Esophagus muscularis mucosa (tissue), 4 donors: Measurements from ENCODE around the gene FGFR2. TPM values are rescaled to one million over a fixed set of nuclear protein-coding genes. Genes with fewer than 3 reads are reported as not detected.
A peak's percentile ranks its signal among the peaks of the same experiment; 100 is the strongest.

Experiments
- DNase-seq: peaks from one replicate; pipeline ENCODE4 v3.0.0-alpha.2; 2017; ENCODE audit errors: extremely low spot score
- H3K27ac ChIP-seq, 4 donors: fragments of 200-600 bp; sonication (generic); replicated peaks in 1 of 4; 1 replicate in 3 of 4; 2 replicates in 1 of 4; pipeline ENCODE4 v1.5.1; 2016 to 2019; ENCODE audit warnings: mild to moderate bottlenecking in 1 of 4
- H3K27me3 ChIP-seq, 4 donors: fragments of 200-600 bp; sonication (generic); one replicate each; pipeline versions ENCODE4 v1.5.1 to v1.6.0; 2016 to 2019
- H3K36me3 ChIP-seq, 4 donors: fragments of 200-600 bp; sonication (generic); one replicate each; pipeline ENCODE4 v1.5.1; 2016 to 2019
- H3K4me1 ChIP-seq, 4 donors: fragments of 200-600 bp; sonication (generic); one replicate each; pipeline ENCODE4 v1.5.1; 2016 to 2019
- H3K4me3 ChIP-seq, 4 donors: fragments of 200-600 bp; sonication (generic); 1 replicate in 2 of 4; 2 replicates in 2 of 4; pipeline ENCODE4 v1.5.1; 2016 to 2019; ENCODE audit warnings: mild to moderate bottlenecking in 4 of 4, moderate library complexity in 1 of 4
- H3K9me3 ChIP-seq, 4 donors: fragments of 200-600 bp; sonication (generic); 1 replicate in 3 of 4; 2 replicates in 1 of 4; pipeline ENCODE4 v1.5.1; 2016 to 2019
- EP300 ChIP-seq: sonication (generic); formaldehyde crosslinking; IDR thresholded peaks from one replicate; pipeline ENCODE4 v1.6.1; 2017; ENCODE audit warnings: antibody characterized with exemption
- POLR2A ChIP-seq: fragments of 450-650 bp; IDR thresholded peaks from one replicate; pipeline ENCODE4 v1.6.1; 2017; ENCODE audit warnings: antibody characterized with exemption, moderate library complexity, mild to moderate bottlenecking, low read depth
- POLR2AphosphoS5 ChIP-seq, 2 donors: sonication (generic); formaldehyde crosslinking; IDR thresholded peaks; one replicate each; pipeline ENCODE4 v1.6.1; 2017; ENCODE audit warnings: antibody characterized with exemption in 2 of 2
- WGBS: methylation state at CpG from one replicate; pipeline ENCODE4 v1.1.5; 2018; 5-methylcytosine and 5-hydroxymethylcytosine counted together
- intact Hi-C: fragments of 100-400 bp; cut with DNase I; formaldehyde crosslinking; loops from one replicate; pipeline ENCODE4 v1.15.1; 2023
- total RNA-seq, 4 donors: library from RNA; depleted of rRNA; stranded (reverse); fragments of >200 nt; gene quantifications; one replicate each; pipeline versions ENCODE4 v1.1.0 to v1.2.1, GENCODE V29; 2016
- TF ChIP-seq, protein P1 (sequence below), 3 experiments: fragments of 200-600 bp in 2 of 3; fragments of 450-650 bp in 1 of 3; sonication (generic) in 2 of 3; IDR thresholded peaks; one replicate each; pipeline ENCODE4 v1.5.1; 2017 to 2019; ENCODE audit warnings: antibody characterized with exemption in 3 of 3, mild to moderate bottlenecking in 2 of 3, moderate library complexity in 1 of 3

The FGFR2 gene
- total RNA-seq, 4 donors from 2014 or later = 58.6 to 74.0 (median 60.5) TPM

DNA sequence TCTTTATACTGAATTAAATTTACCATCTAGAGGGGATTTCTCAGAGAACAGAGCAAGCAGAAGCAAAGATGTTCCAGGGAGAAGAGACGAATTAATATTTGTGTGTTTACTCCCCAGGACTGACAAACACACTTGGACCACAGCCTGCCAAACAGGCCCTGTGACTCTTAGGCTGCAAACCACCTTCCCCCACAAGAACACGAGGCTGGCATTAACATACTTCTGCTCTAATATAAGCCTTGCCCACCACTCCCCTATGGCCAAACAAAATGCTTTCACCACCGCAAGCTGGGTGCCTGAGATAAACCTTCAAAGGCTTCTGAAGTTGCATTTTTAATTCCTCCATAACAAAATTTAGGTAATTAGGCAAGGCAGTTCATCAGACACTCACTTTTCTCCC lies 88.4 kb downstream of the FGFR2 start:
- intact Hi-C loops = no loop called here
- H3K27me3 ChIP-seq = no peaks in the 10 kb centered on the region
- WGBS = 77% methylated on average over 3 of the region's 3 CpGs
- peak overlapping the region in 3 of 4 donors; percentile 13 to 42 (median 30) for H3K27ac ChIP-seq
- no peak for DNase-seq
- TF ChIP-seq POLR2AphosphoS5 (IDR thresholded peaks at IDR 0.05) (no peak), POLR2A (no peak), EP300 (no peak)
- TF ChIP-seq, protein P1, sequence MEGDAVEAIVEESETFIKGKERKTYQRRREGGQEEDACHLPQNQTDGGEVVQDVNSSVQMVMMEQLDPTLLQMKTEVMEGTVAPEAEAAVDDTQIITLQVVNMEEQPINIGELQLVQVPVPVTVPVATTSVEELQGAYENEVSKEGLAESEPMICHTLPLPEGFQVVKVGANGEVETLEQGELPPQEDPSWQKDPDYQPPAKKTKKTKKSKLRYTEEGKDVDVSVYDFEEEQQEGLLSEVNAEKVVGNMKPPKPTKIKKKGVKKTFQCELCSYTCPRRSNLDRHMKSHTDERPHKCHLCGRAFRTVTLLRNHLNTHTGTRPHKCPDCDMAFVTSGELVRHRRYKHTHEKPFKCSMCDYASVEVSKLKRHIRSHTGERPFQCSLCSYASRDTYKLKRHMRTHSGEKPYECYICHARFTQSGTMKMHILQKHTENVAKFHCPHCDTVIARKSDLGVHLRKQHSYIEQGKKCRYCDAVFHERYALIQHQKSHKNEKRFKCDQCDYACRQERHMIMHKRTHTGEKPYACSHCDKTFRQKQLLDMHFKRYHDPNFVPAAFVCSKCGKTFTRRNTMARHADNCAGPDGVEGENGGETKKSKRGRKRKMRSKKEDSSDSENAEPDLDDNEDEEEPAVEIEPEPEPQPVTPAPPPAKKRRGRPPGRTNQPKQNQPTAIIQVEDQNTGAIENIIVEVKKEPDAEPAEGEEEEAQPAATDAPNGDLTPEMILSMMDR (IDR thresholded peaks at IDR 0.05) = no peak
- H3K36me3 ChIP-seq = peaks cover 0 to 5% (median 0%) of the 10 kb centered on the region in 4 donors
- H3K4me1 ChIP-seq = peaks cover 0 to 13% (median 5%) of the 10 kb centered on the region in 4 donors
- H3K9me3 ChIP-seq = no peaks in the 10 kb centered on the region
- no peak overlapping the region for H3K4me3 ChIP-seq

DNA sequence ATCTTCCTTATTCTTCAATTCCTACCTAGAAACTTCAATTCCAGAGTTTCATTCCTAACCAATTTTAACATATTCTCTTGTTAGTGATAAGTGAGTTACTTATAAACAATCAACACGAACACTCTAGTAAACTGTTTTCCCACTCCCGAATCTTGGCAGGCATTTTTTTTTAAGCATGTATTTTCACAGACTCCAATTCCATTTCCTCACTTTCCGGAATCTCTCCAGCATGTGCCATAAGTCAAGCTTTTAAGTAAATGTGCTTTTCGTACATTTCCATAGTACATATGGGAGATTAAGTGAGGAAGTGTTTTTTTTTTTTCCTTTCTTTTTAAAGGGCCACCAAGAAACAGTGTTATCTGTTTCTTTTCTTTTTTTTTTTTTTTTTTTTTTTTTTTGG lies 89.1 kb downstream of the FGFR2 start:
- Histone ChIP-seq H3K4me1 (peaks cover 0 to 14% (median 5%) of the 10 kb centered on the region in 4 donors), H3K36me3 (peaks cover 0 to 4% (median 0%) of the 10 kb centered on the region in 4 donors), H3K27me3 (no peaks in the 10 kb centered on the region), H3K27ac (no peak overlapping the region), H3K4me3 (no peak overlapping the region), H3K9me3 (no peaks in the 10 kb centered on the region)
- intact Hi-C loops = no loop called here
- WGBS = 61% methylated on average over 4 of the region's 4 CpGs
- DNase-seq = no peak
- TF ChIP-seq POLR2AphosphoS5 (IDR thresholded peaks at IDR 0.05) = no peak
- TF ChIP-seq EP300 = no peak
- TF ChIP-seq, protein P1 (IDR thresholded peaks at IDR 0.05) = no peak
- no peak for TF ChIP-seq POLR2A

DNA sequence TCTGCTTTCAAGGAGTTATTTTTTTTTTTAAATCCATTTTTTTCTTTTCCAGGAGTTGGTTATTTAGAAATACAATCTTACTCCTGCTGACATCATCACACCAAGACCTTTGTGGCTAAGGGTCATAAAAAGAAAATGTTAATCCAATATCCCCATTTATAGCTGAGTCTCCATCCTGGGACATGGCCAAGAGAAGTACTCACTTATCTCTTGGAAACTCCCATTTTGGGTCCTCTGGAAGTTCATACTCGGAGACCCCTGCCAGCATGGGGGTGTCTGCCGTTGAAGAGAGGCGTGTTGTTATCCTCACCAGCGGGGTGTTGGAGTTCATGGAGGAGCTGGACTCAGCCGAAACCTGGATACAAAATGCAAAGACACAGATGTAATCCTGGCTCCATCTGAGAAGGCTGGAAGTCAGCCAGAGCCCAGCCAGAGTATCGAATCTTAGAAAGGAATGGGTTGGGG lies 94.6 kb downstream of the FGFR2 start:
- Histone ChIP-seq H3K27me3 (no peaks in the 10 kb centered on the region), H3K36me3 (peaks cover 0 to 12% (median 0%) of the 10 kb centered on the region in 4 donors), H3K4me3 (no peak overlapping the region), H3K9me3 (no peaks in the 10 kb centered on the region), H3K4me1 (peaks cover 0 to 26% (median 4%) of the 10 kb centered on the region in 4 donors), H3K27ac (no peak overlapping the region)
- DNase-seq = no peak
- 51% methylated on average over 6 of the region's 6 CpGs for WGBS
- TF ChIP-seq POLR2AphosphoS5 (IDR thresholded peaks at IDR 0.05) (no peak), EP300 (no peak), POLR2A (no peak)
- TF ChIP-seq, protein P1 (IDR thresholded peaks at IDR 0.05) = no peak
- intact Hi-C loops = no loop called here

DNA sequence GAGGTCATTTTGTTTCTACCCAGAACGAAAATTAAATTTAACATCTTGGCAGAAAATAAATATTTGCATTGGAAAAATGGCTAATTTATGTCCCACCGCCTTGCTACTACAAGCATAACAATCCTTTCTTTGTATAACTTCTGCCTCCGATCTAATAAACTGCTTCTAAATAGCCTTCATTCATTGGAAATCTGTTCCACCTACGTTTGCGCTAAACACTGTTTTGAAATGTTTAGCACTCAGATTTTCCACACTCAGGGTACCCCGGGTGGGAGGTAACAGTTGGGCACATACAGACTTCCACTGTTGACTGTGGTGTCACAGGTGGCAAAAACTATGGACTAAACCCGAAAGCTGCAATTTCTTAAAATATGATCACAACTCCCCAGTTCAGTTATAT lies 96.4 kb downstream of the FGFR2 start:
- Histone ChIP-seq H3K36me3 (peaks cover 0 to 12% (median 0%) of the 10 kb centered on the region in 4 donors), H3K27me3 (no peaks in the 10 kb centered on the region), H3K9me3 (no peaks in the 10 kb centered on the region), H3K4me1 (peaks cover 0 to 35% (median 13%) of the 10 kb centered on the region in 4 donors), H3K27ac (no peak overlapping the region), H3K4me3 (no peak overlapping the region)
- intact Hi-C loops = no loop called here
- DNase-seq = no peak
- no peak for TF ChIP-seq EP300
- TF ChIP-seq, protein P1 (IDR thresholded peaks at IDR 0.05) = no peak
- TF ChIP-seq POLR2A = no peak
- TF ChIP-seq POLR2AphosphoS5 (IDR thresholded peaks at IDR 0.05) = no peak
- 63% methylated on average over 7 of the region's 7 CpGs for WGBS
